Measurements from ENCODE around the gene NKAPL. TPM values are rescaled to one million over a fixed set of nuclear protein-coding genes. Genes with fewer than 3 reads are reported as not detected.

The NKAPL gene
- total and polyA plus RNA-seq, 7 donors: 5.0 to 27.3 (median 8.1) TPM

DNA sequence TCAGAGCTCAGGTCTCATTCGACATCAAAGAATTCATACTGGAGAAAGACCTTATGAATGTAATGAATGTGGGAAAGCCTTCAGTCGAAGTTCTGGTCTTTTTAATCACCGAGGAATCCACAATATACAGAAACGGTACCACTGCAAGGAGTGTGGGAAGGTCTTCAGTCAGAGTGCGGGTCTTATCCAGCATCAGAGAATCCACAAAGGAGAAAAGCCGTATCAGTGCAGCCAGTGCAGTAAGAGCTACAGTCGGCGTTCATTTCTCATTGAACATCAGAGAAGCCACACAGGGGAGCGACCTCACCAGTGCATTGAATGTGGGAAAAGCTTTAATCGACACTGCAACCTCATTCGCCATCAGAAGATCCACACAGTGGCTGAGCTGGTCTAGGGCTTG lies 26.3 kb upstream of the NKAPL start:
- TF ChIP-seq, protein P1, sequence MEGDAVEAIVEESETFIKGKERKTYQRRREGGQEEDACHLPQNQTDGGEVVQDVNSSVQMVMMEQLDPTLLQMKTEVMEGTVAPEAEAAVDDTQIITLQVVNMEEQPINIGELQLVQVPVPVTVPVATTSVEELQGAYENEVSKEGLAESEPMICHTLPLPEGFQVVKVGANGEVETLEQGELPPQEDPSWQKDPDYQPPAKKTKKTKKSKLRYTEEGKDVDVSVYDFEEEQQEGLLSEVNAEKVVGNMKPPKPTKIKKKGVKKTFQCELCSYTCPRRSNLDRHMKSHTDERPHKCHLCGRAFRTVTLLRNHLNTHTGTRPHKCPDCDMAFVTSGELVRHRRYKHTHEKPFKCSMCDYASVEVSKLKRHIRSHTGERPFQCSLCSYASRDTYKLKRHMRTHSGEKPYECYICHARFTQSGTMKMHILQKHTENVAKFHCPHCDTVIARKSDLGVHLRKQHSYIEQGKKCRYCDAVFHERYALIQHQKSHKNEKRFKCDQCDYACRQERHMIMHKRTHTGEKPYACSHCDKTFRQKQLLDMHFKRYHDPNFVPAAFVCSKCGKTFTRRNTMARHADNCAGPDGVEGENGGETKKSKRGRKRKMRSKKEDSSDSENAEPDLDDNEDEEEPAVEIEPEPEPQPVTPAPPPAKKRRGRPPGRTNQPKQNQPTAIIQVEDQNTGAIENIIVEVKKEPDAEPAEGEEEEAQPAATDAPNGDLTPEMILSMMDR (IDR thresholded peaks at IDR 0.05): no peak
- intact Hi-C loops (cut with DNase I): no loop called here
- no peak for DNase-seq
- H3K27me3 ChIP-seq (ENCODE audit: insufficient read depth in 3 of 3, low read length in 2 of 3): no peaks in the 10 kb centered on the region
- no peaks in the 10 kb centered on the region for H3K9me3 ChIP-seq
- no peaks in the 10 kb centered on the region for H3K4me1 ChIP-seq
- H3K36me3 ChIP-seq (ENCODE audit: insufficient read depth in 1 of 2, low read depth in 1 of 2): peaks cover 20 to 77% of the 10 kb centered on the region in 2 donors
- H3K27ac ChIP-seq: no peak overlapping the region
- no peak for ATAC-seq
- no peak overlapping the region for H3K4me3 ChIP-seq
- 95 to 98% (median 95%) methylated on average over 11 of the region's 11 CpGs for WGBS, 3 donors

DNA sequence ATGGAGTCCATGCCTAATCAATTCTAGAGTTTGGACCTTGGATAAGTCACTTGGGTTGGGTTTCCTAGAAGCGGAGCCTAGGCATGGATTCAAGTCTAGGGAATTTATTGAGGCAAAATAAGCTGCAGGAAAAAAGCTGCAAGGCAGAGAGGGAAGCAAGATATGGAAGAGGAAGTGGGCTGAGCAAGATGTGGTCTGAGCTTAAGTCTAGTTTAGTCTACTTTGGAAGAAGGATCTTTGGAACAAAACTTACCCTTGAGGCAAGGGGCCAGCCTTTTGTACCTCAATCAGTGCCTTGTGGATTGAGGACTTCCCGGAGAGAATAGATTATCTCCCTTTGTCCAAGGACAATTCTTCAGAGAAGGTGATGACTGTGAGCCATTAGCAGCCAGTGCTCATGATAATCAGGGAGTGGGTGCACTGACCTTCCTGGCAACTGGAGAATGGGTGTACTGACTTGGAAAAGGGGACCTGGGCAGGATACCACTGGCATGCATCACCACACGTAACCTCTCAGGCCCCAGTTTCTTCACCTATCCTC lies 23.1 kb upstream of the NKAPL start:
- H3K9me3 ChIP-seq: no peaks in the 10 kb centered on the region
- ATAC-seq (no peak), DNase-seq (no peak)
- H3K27ac ChIP-seq: no peak overlapping the region
- TF ChIP-seq, protein P1 (IDR thresholded peaks at IDR 0.05): no peak
- intact Hi-C loops (cut with DNase I): no loop called here
- 82 to 86% (median 83%) methylated on average over 3 of the region's 3 CpGs for WGBS, 3 donors
- peaks cover 12 to 54% of the 10 kb centered on the region in 2 donors for H3K36me3 ChIP-seq (ENCODE audit: insufficient read depth in 1 of 2, low read depth in 1 of 2)
- H3K4me3 ChIP-seq: no peak overlapping the region
- H3K27me3 ChIP-seq (ENCODE audit: insufficient read depth in 3 of 3, low read length in 2 of 3): no peaks in the 10 kb centered on the region
- no peaks in the 10 kb centered on the region for H3K4me1 ChIP-seq

DNA sequence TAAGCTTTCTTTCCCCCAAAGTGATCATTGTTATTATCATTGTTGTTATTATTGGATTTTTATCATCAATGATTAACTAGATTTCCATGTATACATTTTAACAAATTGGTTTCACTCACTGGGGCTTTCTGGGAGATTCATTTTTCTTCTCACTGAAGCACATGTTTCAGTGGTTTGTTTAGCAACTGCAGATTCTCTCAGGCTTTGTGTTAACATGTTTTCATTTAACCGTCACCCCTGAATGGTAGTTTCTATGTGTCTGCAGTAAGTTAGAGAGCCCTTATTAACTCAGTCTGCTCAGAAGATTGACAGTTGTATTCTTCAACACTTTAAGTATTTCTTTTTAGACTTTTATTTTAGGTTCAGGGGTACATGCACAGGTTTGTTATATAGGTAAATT lies 19.5 kb upstream of the NKAPL start:
- intact Hi-C loops (cut with DNase I): no loop called here
- Histone ChIP-seq H3K4me1 (no peaks in the 10 kb centered on the region), H3K27me3 (ENCODE audit: insufficient read depth in 3 of 3, low read length in 2 of 3) (no peaks in the 10 kb centered on the region), H3K4me3 (no peak overlapping the region), H3K27ac (no peak overlapping the region), H3K36me3 (ENCODE audit: insufficient read depth in 1 of 2, low read depth in 1 of 2) (peaks cover 0 to 35% of the 10 kb centered on the region in 2 donors), H3K9me3 (no peaks in the 10 kb centered on the region)
- no peak for ATAC-seq
- TF ChIP-seq, protein P1 (IDR thresholded peaks at IDR 0.05): no peak
- WGBS, 3 donors: 88 to 98% (median 94%) methylated on average over 1 of the region's 1 CpG
- DNase-seq: no peak

DNA sequence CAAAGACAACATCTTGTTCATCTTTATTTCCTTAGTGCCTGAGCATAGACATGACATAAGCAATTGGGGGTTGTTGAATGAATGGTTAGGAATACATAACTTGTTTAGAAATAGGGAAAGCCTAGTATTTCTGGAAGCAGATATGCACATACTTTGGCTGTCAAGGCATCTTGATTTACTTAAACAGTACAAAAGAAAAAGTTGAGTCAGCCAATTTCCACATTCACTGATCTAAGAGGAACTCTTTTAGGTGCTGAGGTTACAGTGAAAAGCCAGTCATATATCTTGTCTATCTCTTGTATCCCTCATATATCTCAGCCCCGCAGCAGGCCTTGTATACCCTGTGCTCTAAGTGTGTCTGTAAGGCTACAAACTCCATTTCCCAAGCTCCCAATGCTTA lies 18.6 kb upstream of the NKAPL start:
- ATAC-seq (no peak), DNase-seq (no peak)
- TF ChIP-seq, protein P1 (IDR thresholded peaks at IDR 0.05): no peak
- no peaks in the 10 kb centered on the region for H3K4me1 ChIP-seq
- H3K36me3 ChIP-seq (ENCODE audit: insufficient read depth in 1 of 2, low read depth in 1 of 2): peaks cover 0 to 35% of the 10 kb centered on the region in 2 donors
- intact Hi-C loops (cut with DNase I): no loop called here
- H3K4me3 ChIP-seq: no peak overlapping the region
- H3K27ac ChIP-seq: no peak overlapping the region
- 90 to 97% (median 95%) methylated on average over 1 of the region's 1 CpG for WGBS, 3 donors
- no peaks in the 10 kb centered on the region for H3K9me3 ChIP-seq
- H3K27me3 ChIP-seq (ENCODE audit: insufficient read depth in 3 of 3, low read length in 2 of 3): no peaks in the 10 kb centered on the region

DNA sequence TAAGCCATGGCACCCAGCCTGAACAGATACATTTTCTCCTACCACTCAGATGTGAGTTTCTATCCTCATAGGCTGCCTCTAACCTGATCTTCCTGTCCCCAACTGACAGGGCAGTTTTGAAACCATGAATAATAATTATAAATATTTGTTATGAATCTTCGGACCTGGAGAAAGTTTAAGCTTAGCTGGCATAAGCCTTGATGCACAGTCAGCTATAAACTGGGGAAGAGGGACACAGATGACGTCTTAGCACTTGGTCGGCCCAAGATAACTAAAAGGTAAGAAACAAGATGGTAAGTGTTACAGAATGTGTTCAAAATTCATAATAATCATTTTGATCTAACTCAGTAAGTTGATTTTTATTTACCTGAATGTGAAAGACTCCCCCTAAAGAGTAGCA lies 15.2 kb upstream of the NKAPL start:
- H3K36me3 ChIP-seq (ENCODE audit: insufficient read depth in 1 of 2, low read depth in 1 of 2): peaks cover 8 to 64% of the 10 kb centered on the region in 2 donors
- intact Hi-C loops (cut with DNase I): no loop called here
- H3K27me3 ChIP-seq (ENCODE audit: insufficient read depth in 3 of 3, low read length in 2 of 3): no peaks in the 10 kb centered on the region
- no peaks in the 10 kb centered on the region for H3K4me1 ChIP-seq
- no peaks in the 10 kb centered on the region for H3K9me3 ChIP-seq
- H3K4me3 ChIP-seq: no peak overlapping the region
- TF ChIP-seq, protein P1 (IDR thresholded peaks at IDR 0.05): no peak
- ATAC-seq (no peak), DNase-seq (no peak)
- no peak overlapping the region for H3K27ac ChIP-seq
- 94 to 98% (median 95%) methylated on average over 3 of the region's 3 CpGs for WGBS, 3 donors

All from psoas muscle (tissue), 8 donors.